Activated CD8-positive, alpha-beta memory T cell treated with anti-CD3 and anti-CD28 coated beads for 4 hours (primary cell): Measurements from ENCODE around the gene NIT2.
"Not testable (repeated sequence)": the region's sequence is repeated elsewhere in the genome, so short reads cannot be mapped to it uniquely, and the experiment has no call there.

ENCODE experiments used
- DNase-seq, 2 donors: peaks; one replicate each; pipeline ENCODE4 v3.0.0-alpha.2; 2020; ENCODE audit warnings: low read depth in 2 of 2

The NIT2 gene

GRCh38 chr3:100338911-100339310 lies 4.4 kb downstream of the NIT2 start:
- DNase-seq, result no peak

GRCh38 chr3:100339786-100340185 lies 5.2 kb downstream of the NIT2 start:
- DNase-seq, result no peak

- DNase-seq, result no peak
These were observed 6.0 kb downstream of the NIT2 start for GRCh38 chr3:100340527-100340926.

- no peak for DNase-seq
These were observed 14.2 kb downstream of the NIT2 start for GRCh38 chr3:100348727-100349126.

- not testable (repeated sequence) for DNase-seq
These were observed 17.2 kb downstream of the NIT2 start for GRCh38 chr3:100351770-100352169.

GRCh38 chr3:100352296-100353231 lies 18.0 kb downstream of the NIT2 start:
- DNase-seq, result no peak

GRCh38 chr3:100354850-100355249 lies 20.3 kb downstream of the NIT2 start:
- DNase-seq, result no peak

GRCh38 chr3:100358413-100358812 lies 23.9 kb downstream of the NIT2 start:
- no peak for DNase-seq

- DNase-seq, result no peak
These were observed 24.5 kb downstream of the NIT2 start for GRCh38 chr3:100359035-100359434.

- no peak for DNase-seq
These were observed 26.4 kb downstream of the NIT2 start for GRCh38 chr3:100360757-100361496.

- no peak for DNase-seq
These were observed 27.3 kb downstream of the NIT2 start for GRCh38 chr3:100361897-100362296.

GRCh38 chr3:100364421-100364820 lies 29.9 kb downstream of the NIT2 start:
- DNase-seq, result no peak

- DNase-seq, result no peak
These were observed 31.9 kb downstream of the NIT2 start for GRCh38 chr3:100366424-100366823.

GRCh38 chr3:100368441-100368840 lies 33.9 kb downstream of the NIT2 start:
- no peak for DNase-seq

GRCh38 chr3:100370756-100371155 lies 36.2 kb downstream of the NIT2 start:
- DNase-seq, result no peak

- no peak for DNase-seq
These were observed 40.0 kb downstream of the NIT2 start for GRCh38 chr3:100374521-100374920.

- no peak for DNase-seq
These were observed 41.7 kb downstream of the NIT2 start for GRCh38 chr3:100376301-100376700.

GRCh38 chr3:100384733-100385525 lies 50.4 kb downstream of the NIT2 start:
- no peak for DNase-seq

GRCh38 chr3:100386437-100387074 lies 52.0 kb downstream of the NIT2 start:
- DNase-seq, result no peak

GRCh38 chr3:100389025-100389424 lies 54.5 kb downstream of the NIT2 start:
- DNase-seq, result no peak

- no peak for DNase-seq
These were observed 61.3 kb downstream of the NIT2 start for GRCh38 chr3:100395679-100396431.
